A549 (cell line): ENCODE measurements around the gene HDDC2. TPM values are rescaled to one million over a fixed set of nuclear protein-coding genes. Genes with fewer than 3 reads are reported as not detected.

Experiments used
- ATAC-seq, 2 experiments: fragments of 200-7000 bp in 1 of 2; fragments of >200 bp in 1 of 2; cut with Nextera tagmentation in 1 of 2; cut with Tn5 transposase in 1 of 2; 3 replicates each; pipeline versions ENCODE4 v1.8.0 to v1.9.1; 2018 to 2020; ENCODE audit warnings: mild to moderate bottlenecking in 1 of 2, moderate library complexity in 1 of 2
- CTCF ChIA-PET: fragments of 300-600 bp; sonication (Branson Sonifier 250); formaldehyde crosslinking; extraction: SDS; loops from one replicate; lab custom pipeline; 2021; ENCODE audit warnings: antibody characterized with exemption, inconsistent platforms; lab: Yijun Ruan, JAX
- POLR2A ChIA-PET: fragments of 350-600 bp; formaldehyde crosslinking; extraction: SDS; loops from one replicate; lab custom pipeline; 2021; ENCODE audit warnings: antibody characterized with exemption, inconsistent platforms; lab: Yijun Ruan, JAX
- DNase-seq, 2 experiments: peaks; one replicate each; pipeline versions ENCODE4 v3.0.0 to v3.0.0-alpha.2; 2011 to 2016; ENCODE audit warnings: low read depth in 1 of 2, low spot score in 1 of 2
- FAIRE-seq: peaks from 2 replicates; lab custom pipeline; 2011; peaks lifted over from hg19 to GRCh38; lab: Jason Lieb, UNC
- H3K27ac ChIP-seq, 2 experiments: fragments of >200 bp; sonication (Bioruptor Twin); formaldehyde crosslinking; 3 replicates each; pipeline ENCODE4 v1.5.1; 2016 to 2017
- H3K4me1 ChIP-seq: fragments of >200 bp; sonication (Bioruptor Twin); formaldehyde crosslinking; 3 replicates; pipeline ENCODE4 v1.6.1; 2016
- H3K4me2 ChIP-seq: fragments of >200 bp; sonication (Bioruptor Twin); formaldehyde crosslinking; 3 replicates; pipeline ENCODE4 v1.6.1; 2016
- H3K4me3 ChIP-seq: fragments of >200 bp; sonication (Bioruptor Twin); formaldehyde crosslinking; 3 replicates; pipeline ENCODE4 v1.5.1; 2016
- H3K9me3 ChIP-seq: fragments of >200 bp; sonication (Bioruptor Twin); formaldehyde crosslinking; 3 replicates; pipeline ENCODE4 v1.6.1; 2016
- ATOH8 ChIP-seq: fragments of 250-450 bp; sonication (Bioruptor Pico); IDR thresholded peaks from 2 replicates; pipeline ENCODE4 v1.5.0; 2020; ENCODE audit warnings: low read depth, mild to moderate bottlenecking, moderate library complexity
- CBX2 ChIP-seq: fragments of 200-600 bp; sonication (generic); IDR thresholded peaks from 2 replicates; pipeline ENCODE4 v1.6.1; 2016; ENCODE audit warnings: low read depth, mild to moderate bottlenecking, borderline replicate concordance
- CHD2 ChIP-seq: fragments of 150-350 bp; IDR thresholded peaks from 2 replicates; pipeline ENCODE4 v1.6.1; 2014; ENCODE audit warnings: low read length; ENCODE audit not compliant: partially characterized antibody
- CHD4 ChIP-seq: fragments of 200-600 bp; sonication (generic); IDR thresholded peaks from 2 replicates; pipeline ENCODE4 v1.6.1; 2016; ENCODE audit warnings: antibody characterized with exemption, mild to moderate bottlenecking, borderline replicate concordance
- ELK1 ChIP-seq: fragments of 150-350 bp; IDR thresholded peaks from 2 replicates; pipeline ENCODE4 v1.6.1; 2014; ENCODE audit warnings: low read depth, mild to moderate bottlenecking, low read length
- FOSB ChIP-seq: fragments of 250-450 bp; sonication (Bioruptor Pico); IDR thresholded peaks from 2 replicates; pipeline ENCODE4 v1.5.0; 2020; ENCODE audit warnings: mild to moderate bottlenecking, moderate library complexity
- FOSL2 ChIP-seq, 2 experiments: fragments of 450-650 bp in 1 of 2; fragments of >200 bp in 1 of 2; sonication (Bioruptor Twin) in 1 of 2; formaldehyde crosslinking; IDR thresholded peaks; 2 replicates each; pipeline versions ENCODE4 v1.5.0 to v1.6.1; 2016 to 2020; ENCODE audit warnings: mild to moderate bottlenecking in 1 of 2, moderate library complexity in 1 of 2
- HDAC2 ChIP-seq: fragments of 200-600 bp; sonication (generic); IDR thresholded peaks from 2 replicates; pipeline ENCODE4 v1.6.1; 2016
- HMGXB4 ChIP-seq: fragments of 250-450 bp; sonication (Bioruptor Pico); IDR thresholded peaks from 2 replicates; pipeline ENCODE4 v1.5.0; 2021; ENCODE audit warnings: mild to moderate bottlenecking, moderate library complexity, borderline replicate concordance
- JUN ChIP-seq, 2 experiments: fragments of >200 bp; sonication (Bioruptor Twin); formaldehyde crosslinking; IDR thresholded peaks; 2 replicates in 1 of 2; 3 replicates in 1 of 2; pipeline ENCODE4 v1.6.1; 2016 to 2017
- JUNB ChIP-seq: fragments of >200 bp; sonication (Bioruptor Twin); formaldehyde crosslinking; IDR thresholded peaks from 2 replicates; pipeline ENCODE4 v1.6.1; 2016
- NPAS2 ChIP-seq: fragments of 250-450 bp; sonication (Bioruptor Pico); IDR thresholded peaks from 2 replicates; pipeline ENCODE4 v1.8.0; 2022; ENCODE audit warnings: mild to moderate bottlenecking, moderate library complexity, borderline replicate concordance
- PHF8 ChIP-seq: fragments of 200-600 bp; sonication (generic); IDR thresholded peaks from 2 replicates; pipeline ENCODE4 v1.6.1; 2016; ENCODE audit warnings: low read depth, mild to moderate bottlenecking, antibody characterized with exemption, moderate library complexity, borderline replicate concordance
- RAD21 ChIP-seq, 2 experiments: fragments of >200 bp in 1 of 2; sonication (Bioruptor Twin) in 1 of 2; formaldehyde crosslinking in 1 of 2; IDR thresholded peaks in 1 of 2; conservative IDR thresholded peaks in 1 of 2; 2 replicates in 1 of 2; 3 replicates in 1 of 2; pipeline ENCODE4 v1.6.1; 2012 to 2018; ENCODE audit warnings: inconsistent platforms in 1 of 2
- SMC3 ChIP-seq: fragments of >200 bp; sonication (Bioruptor Twin); formaldehyde crosslinking; IDR thresholded peaks from 3 replicates; pipeline ENCODE4 v1.6.1; 2018; ENCODE audit warnings: inconsistent platforms
- SREBF2 ChIP-seq: fragments of 450-650 bp; IDR thresholded peaks from 2 replicates; pipeline ENCODE4 v1.6.1; 2014; ENCODE audit warnings: mild to moderate bottlenecking, moderate library complexity
- ZFP36 ChIP-seq: fragments of 450-650 bp; IDR thresholded peaks from 2 replicates; pipeline ENCODE4 v1.6.1; 2014; ENCODE audit warnings: borderline replicate concordance; ENCODE audit not compliant: partially characterized antibody
- WGBS: methylation state at CpG from one replicate; pipeline ENCODE4 v1.1.6; 2017; ENCODE audit errors: missing lambda C conversion rate; 5-methylcytosine and 5-hydroxymethylcytosine counted together
- polyA plus RNA-seq, 4 experiments: library from polyadenylated mRNA; depleted of rRNA in 3 of 4; stranded (reverse); fragments of >200 nt; fragmentation: RNase III in 1 of 4; extraction: RNeasy Plus Mini Kit Qiagen cat#74134 plus additional on column Dnase treatment in 1 of 4; gene quantifications; 2 replicates in 3 of 4; 3 replicates in 1 of 4; pipeline ENCODE4 v1.2.3, GENCODE V29; 2011 to 2017
- TF ChIP-seq, protein P1 (sequence below): IDR thresholded peaks from 2 replicates; pipeline ENCODE4 v1.6.1; 2012
- TF ChIP-seq, protein P2 (sequence below): fragments of 200-600 bp; sonication (generic); IDR thresholded peaks from 2 replicates; pipeline ENCODE4 v1.6.1; 2016; ENCODE audit warnings: antibody characterized with exemption, mild to moderate bottlenecking, moderate library complexity
- TF ChIP-seq, protein P3 (sequence below): IDR thresholded peaks from 2 replicates; pipeline ENCODE4 v1.6.1; 2012

Gene HDDC2
- polyA plus RNA-seq, 2 of the 4 experiments (the other 2 are of a cell fraction) = 107 to 216 TPM

DNA sequence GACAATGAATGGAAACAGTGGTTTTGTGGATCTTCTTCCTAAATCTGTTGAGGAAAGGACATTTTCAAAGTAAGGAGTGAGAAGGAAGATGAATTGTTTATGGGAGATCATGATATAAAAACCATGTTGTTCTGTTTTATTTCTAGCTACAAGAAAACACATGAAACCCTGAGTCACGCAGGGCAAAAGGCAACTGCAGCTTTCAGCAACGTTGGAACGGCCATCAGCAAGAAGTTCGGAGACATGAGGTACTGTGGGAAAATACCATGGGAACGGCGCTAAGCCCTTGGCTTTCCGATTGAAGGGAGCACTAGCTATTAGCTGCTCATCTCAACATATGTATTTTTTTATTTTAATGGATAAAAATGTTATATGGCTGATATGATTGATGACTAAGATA, 53.6 kb downstream of the HDDC2 start:
- no peak for DNase-seq
- ChIA-PET CTCF (interaction anchor here (1.0 to 1.1 kb wide), 2 partner anchors 62 to 102 kb away, joined by 3 read pairs; no protein-coding TSS in a partner anchor), POLR2A (no interaction called here)
- H3K9me3 ChIP-seq = no peaks in the 10 kb centered on the region
- no peak overlapping the region for H3K4me3 ChIP-seq
- FAIRE-seq = no peak
- H3K4me1 ChIP-seq = peaks cover 21% of the 10 kb centered on the region
- no peak for ATAC-seq
- no peak overlapping the region for H3K4me2 ChIP-seq
- TF ChIP-seq, protein P1, sequence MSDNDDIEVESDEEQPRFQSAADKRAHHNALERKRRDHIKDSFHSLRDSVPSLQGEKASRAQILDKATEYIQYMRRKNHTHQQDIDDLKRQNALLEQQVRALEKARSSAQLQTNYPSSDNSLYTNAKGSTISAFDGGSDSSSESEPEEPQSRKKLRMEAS = no peak
- TF ChIP-seq NPAS2 (CRISPR knock-in tag) = no peak
- no peak for TF ChIP-seq PHF8
- TF ChIP-seq, protein P2, sequence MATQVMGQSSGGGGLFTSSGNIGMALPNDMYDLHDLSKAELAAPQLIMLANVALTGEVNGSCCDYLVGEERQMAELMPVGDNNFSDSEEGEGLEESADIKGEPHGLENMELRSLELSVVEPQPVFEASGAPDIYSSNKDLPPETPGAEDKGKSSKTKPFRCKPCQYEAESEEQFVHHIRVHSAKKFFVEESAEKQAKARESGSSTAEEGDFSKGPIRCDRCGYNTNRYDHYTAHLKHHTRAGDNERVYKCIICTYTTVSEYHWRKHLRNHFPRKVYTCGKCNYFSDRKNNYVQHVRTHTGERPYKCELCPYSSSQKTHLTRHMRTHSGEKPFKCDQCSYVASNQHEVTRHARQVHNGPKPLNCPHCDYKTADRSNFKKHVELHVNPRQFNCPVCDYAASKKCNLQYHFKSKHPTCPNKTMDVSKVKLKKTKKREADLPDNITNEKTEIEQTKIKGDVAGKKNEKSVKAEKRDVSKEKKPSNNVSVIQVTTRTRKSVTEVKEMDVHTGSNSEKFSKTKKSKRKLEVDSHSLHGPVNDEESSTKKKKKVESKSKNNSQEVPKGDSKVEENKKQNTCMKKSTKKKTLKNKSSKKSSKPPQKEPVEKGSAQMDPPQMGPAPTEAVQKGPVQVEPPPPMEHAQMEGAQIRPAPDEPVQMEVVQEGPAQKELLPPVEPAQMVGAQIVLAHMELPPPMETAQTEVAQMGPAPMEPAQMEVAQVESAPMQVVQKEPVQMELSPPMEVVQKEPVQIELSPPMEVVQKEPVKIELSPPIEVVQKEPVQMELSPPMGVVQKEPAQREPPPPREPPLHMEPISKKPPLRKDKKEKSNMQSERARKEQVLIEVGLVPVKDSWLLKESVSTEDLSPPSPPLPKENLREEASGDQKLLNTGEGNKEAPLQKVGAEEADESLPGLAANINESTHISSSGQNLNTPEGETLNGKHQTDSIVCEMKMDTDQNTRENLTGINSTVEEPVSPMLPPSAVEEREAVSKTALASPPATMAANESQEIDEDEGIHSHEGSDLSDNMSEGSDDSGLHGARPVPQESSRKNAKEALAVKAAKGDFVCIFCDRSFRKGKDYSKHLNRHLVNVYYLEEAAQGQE = no peak
- TF ChIP-seq CBX2 = no peak
- no peak for TF ChIP-seq FOSL2 (IDR thresholded peaks at IDR 0.05)
- TF ChIP-seq FOSL2 (CRISPR knock-in tag; IDR thresholded peaks at IDR 0.05) = no peak
- TF ChIP-seq, protein P3, sequence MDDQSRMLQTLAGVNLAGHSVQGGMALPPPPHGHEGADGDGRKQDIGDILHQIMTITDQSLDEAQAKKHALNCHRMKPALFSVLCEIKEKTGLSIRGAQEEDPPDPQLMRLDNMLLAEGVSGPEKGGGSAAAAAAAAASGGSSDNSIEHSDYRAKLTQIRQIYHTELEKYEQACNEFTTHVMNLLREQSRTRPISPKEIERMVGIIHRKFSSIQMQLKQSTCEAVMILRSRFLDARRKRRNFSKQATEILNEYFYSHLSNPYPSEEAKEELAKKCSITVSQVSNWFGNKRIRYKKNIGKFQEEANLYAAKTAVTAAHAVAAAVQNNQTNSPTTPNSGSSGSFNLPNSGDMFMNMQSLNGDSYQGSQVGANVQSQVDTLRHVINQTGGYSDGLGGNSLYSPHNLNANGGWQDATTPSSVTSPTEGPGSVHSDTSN = no peak
- no peak for TF ChIP-seq ELK1
- no peak for TF ChIP-seq CHD2
- no peak for TF ChIP-seq JUN (IDR thresholded peaks at IDR 0.05)
- TF ChIP-seq JUNB = no peak
- TF ChIP-seq CHD4 = no peak
- TF ChIP-seq SREBF2 = no peak
- TF ChIP-seq FOSB (CRISPR knock-in tag) = no peak
- no peak for TF ChIP-seq ZFP36
- TF ChIP-seq HMGXB4 (CRISPR knock-in tag) = no peak
- no peak for TF ChIP-seq ATOH8
- TF ChIP-seq SMC3 = no peak
- no peak for TF ChIP-seq RAD21 (conservative IDR thresholded peaks at IDR 0.05 in 1 of 2, IDR thresholded peaks at IDR 0.05 in 1 of 2)
- no peak for TF ChIP-seq HDAC2
- H3K27ac ChIP-seq = no peak overlapping the region
- WGBS = 96% methylated on average over 7 of the region's 7 CpGs
